BLaER1 (cell line): ENCODE data around the gene TBC1D22B.

Source experiments
- H3K27ac ChIP-seq: shearing (Covaris generic); formaldehyde crosslinking; 2 replicates; pipeline ENCODE4 v1.8.1; 2022
- H3K27me3 ChIP-seq: shearing (Covaris generic); formaldehyde crosslinking; 2 replicates; pipeline ENCODE4 v1.8.1; 2022
- H3K36me3 ChIP-seq: shearing (Covaris generic); formaldehyde crosslinking; 2 replicates; pipeline ENCODE4 v1.8.1; 2022
- H3K4me1 ChIP-seq: shearing (Covaris generic); formaldehyde crosslinking; 2 replicates; pipeline ENCODE4 v1.8.1; 2022
- H3K4me2 ChIP-seq: shearing (Covaris generic); formaldehyde crosslinking; 2 replicates; pipeline ENCODE4 v1.8.1; 2022
- H3K4me3 ChIP-seq: shearing (Covaris generic); formaldehyde crosslinking; 2 replicates; pipeline ENCODE4 v1.8.1; 2022
- H3K9ac ChIP-seq: shearing (Covaris generic); formaldehyde crosslinking; 2 replicates; pipeline ENCODE4 v1.8.1; 2022
- H3K9me3 ChIP-seq: shearing (Covaris generic); formaldehyde crosslinking; 2 replicates; pipeline ENCODE4 v1.8.1; 2022
- H4K20me1 ChIP-seq: shearing (Covaris generic); formaldehyde crosslinking; 2 replicates; pipeline ENCODE4 v1.8.1; 2022
- Cebpa-rat ChIP-seq: shearing (Covaris generic); IDR thresholded peaks from 2 replicates; pipeline ENCODE4 v1.8.1; 2022

TBC1D22B gene

GRCh38 chr6:37262446-37263026, 5.0 kb downstream of the TBC1D22B start:
- Histone ChIP-seq H3K4me3 (no peak overlapping the region), H4K20me1 (peaks cover 32% of the 10 kb centered on the region; the same call in 1 of the 2 replicates), H3K27ac (no peak overlapping the region), H3K4me1 (peaks cover 21% of the 10 kb centered on the region), H3K4me2 (no peak overlapping the region), H3K27me3 (no peaks in the 10 kb centered on the region), H3K36me3 (peaks cover 7% of the 10 kb centered on the region; the same call in 1 of the 2 replicates), H3K9me3 (peaks cover 12% of the 10 kb centered on the region), H3K9ac (no peak overlapping the region)
- TF ChIP-seq Cebpa-rat = no peak

GRCh38 chr6:37265001-37265400, 7.4 kb downstream of the TBC1D22B start:
- H3K36me3 ChIP-seq = peaks cover 13% of the 10 kb centered on the region; the same call in 1 of the 2 replicates
- no peak for TF ChIP-seq Cebpa-rat
- H3K27me3 ChIP-seq = no peaks in the 10 kb centered on the region
- no peak overlapping the region for H3K27ac ChIP-seq
- H3K9me3 ChIP-seq = peaks cover 12% of the 10 kb centered on the region
- H3K4me2 ChIP-seq = no peak overlapping the region
- H3K4me3 ChIP-seq = no peak overlapping the region
- H3K4me1 ChIP-seq = peaks cover 2% of the 10 kb centered on the region
- H4K20me1 ChIP-seq = peaks cover 32% of the 10 kb centered on the region; the same call in 1 of the 2 replicates
- no peak overlapping the region for H3K9ac ChIP-seq

GRCh38 chr6:37265860-37266259, 8.3 kb downstream of the TBC1D22B start:
- Histone ChIP-seq H3K27ac (no peak overlapping the region), H3K4me1 (no peaks in the 10 kb centered on the region), H3K4me2 (no peak overlapping the region)

GRCh38 chr6:37269105-37269504, 11.5 kb downstream of the TBC1D22B start:
- Histone ChIP-seq H3K9ac (no peak overlapping the region), H3K4me2 (no peak overlapping the region), H3K27me3 (no peaks in the 10 kb centered on the region), H3K4me3 (no peak overlapping the region), H4K20me1 (peaks cover 21% of the 10 kb centered on the region; the same call in 1 of the 2 replicates), H3K36me3 (peaks cover 29% of the 10 kb centered on the region), H3K27ac (no peak overlapping the region), H3K4me1 (peaks cover 9% of the 10 kb centered on the region), H3K9me3 (peaks cover 12% of the 10 kb centered on the region)
- no peak for TF ChIP-seq Cebpa-rat

More at GRCh38 chr6:37265860-37266259, 8.3 kb downstream of the TBC1D22B start:
- Histone ChIP-seq H3K9me3 (peaks cover 12% of the 10 kb centered on the region), H4K20me1 (peaks cover 32% of the 10 kb centered on the region; the same call in 1 of the 2 replicates), H3K9ac (no peak overlapping the region), H3K27me3 (no peaks in the 10 kb centered on the region), H3K4me3 (no peak overlapping the region), H3K36me3 (peaks cover 20% of the 10 kb centered on the region)
- no peak for TF ChIP-seq Cebpa-rat

GRCh38 chr6:37272834-37273566, 15.4 kb downstream of the TBC1D22B start:
- peaks cover 6% of the 10 kb centered on the region; the same call in 1 of the 2 replicates for H4K20me1 ChIP-seq
- no peak overlapping the region for H3K9ac ChIP-seq
- H3K27ac ChIP-seq = no peak overlapping the region
- peak overlapping the region; percentile 3 for H3K4me2 ChIP-seq
- no peaks in the 10 kb centered on the region for H3K9me3 ChIP-seq
- peaks cover 30% of the 10 kb centered on the region for H3K36me3 ChIP-seq
- H3K27me3 ChIP-seq = no peaks in the 10 kb centered on the region
- H3K4me3 ChIP-seq = no peak overlapping the region
- TF ChIP-seq Cebpa-rat = no peak
- H3K4me1 ChIP-seq = peaks cover 32% of the 10 kb centered on the region

GRCh38 chr6:37273690-37274089, 16.1 kb downstream of the TBC1D22B start:
- Histone ChIP-seq H3K9ac (no peak overlapping the region), H4K20me1 (peaks cover 6% of the 10 kb centered on the region; the same call in 1 of the 2 replicates), H3K4me1 (peaks cover 39% of the 10 kb centered on the region), H3K27ac (no peak overlapping the region), H3K36me3 (peaks cover 34% of the 10 kb centered on the region), H3K9me3 (no peaks in the 10 kb centered on the region), H3K4me2 (no peak overlapping the region), H3K4me3 (no peak overlapping the region), H3K27me3 (no peaks in the 10 kb centered on the region)
- TF ChIP-seq Cebpa-rat = no peak

GRCh38 chr6:37275350-37275749, 17.8 kb downstream of the TBC1D22B start:
- Histone ChIP-seq H3K36me3 (peaks cover 43% of the 10 kb centered on the region), H3K9me3 (no peaks in the 10 kb centered on the region), H3K9ac (no peak overlapping the region), H3K4me3 (no peak overlapping the region), H3K4me1 (peaks cover 56% of the 10 kb centered on the region), H3K27ac (no peak overlapping the region), H4K20me1 (peaks cover 17% of the 10 kb centered on the region), H3K4me2 (no peak overlapping the region), H3K27me3 (no peaks in the 10 kb centered on the region)
- no peak for TF ChIP-seq Cebpa-rat

GRCh38 chr6:37277001-37277409, 19.4 kb downstream of the TBC1D22B start:
- H3K4me3 ChIP-seq = no peak overlapping the region
- H3K27me3 ChIP-seq = no peaks in the 10 kb centered on the region
- H3K4me2 ChIP-seq = peak overlapping the region; percentile 54
- peaks cover 46% of the 10 kb centered on the region for H3K36me3 ChIP-seq
- TF ChIP-seq Cebpa-rat = no peak
- 0 out of 2 replicates have a peak overlapping the region, but pooled peaks have one; percentile 5 for H3K27ac ChIP-seq
- peaks cover 58% of the 10 kb centered on the region for H3K4me1 ChIP-seq
- peaks cover 22% of the 10 kb centered on the region for H4K20me1 ChIP-seq
- no peaks in the 10 kb centered on the region for H3K9me3 ChIP-seq
- H3K9ac ChIP-seq = no peak overlapping the region

- Histone ChIP-seq H3K27me3 (no peaks in the 10 kb centered on the region), H3K4me2 (peak overlapping the region; percentile 41), H3K9ac (no peak overlapping the region), H4K20me1 (peaks cover 20% of the 10 kb centered on the region), H3K4me1 (peaks cover 48% of the 10 kb centered on the region), H3K9me3 (no peaks in the 10 kb centered on the region), H3K4me3 (no peak overlapping the region), H3K27ac (no peak overlapping the region), H3K36me3 (peaks cover 67% of the 10 kb centered on the region)
- TF ChIP-seq Cebpa-rat = peak; percentile 82
These were observed 22.0 kb downstream of the TBC1D22B start for GRCh38 chr6:37279366-37280134.
